Stimulated activated CD4-positive, alpha-beta T cell treated with anti-CD3 and anti-CD28 coated beads, TNF-alpha, amount 100 ng/mL, for 48 hours (primary cell): ENCODE results near the gene FMNL3.

Source experiments
- DNase-seq, 3 donors: peaks; one replicate each; pipeline ENCODE4 v3.0.0-alpha.2; 2020; ENCODE audit warnings: low read depth in 3 of 3

Gene FMNL3

DNA sequence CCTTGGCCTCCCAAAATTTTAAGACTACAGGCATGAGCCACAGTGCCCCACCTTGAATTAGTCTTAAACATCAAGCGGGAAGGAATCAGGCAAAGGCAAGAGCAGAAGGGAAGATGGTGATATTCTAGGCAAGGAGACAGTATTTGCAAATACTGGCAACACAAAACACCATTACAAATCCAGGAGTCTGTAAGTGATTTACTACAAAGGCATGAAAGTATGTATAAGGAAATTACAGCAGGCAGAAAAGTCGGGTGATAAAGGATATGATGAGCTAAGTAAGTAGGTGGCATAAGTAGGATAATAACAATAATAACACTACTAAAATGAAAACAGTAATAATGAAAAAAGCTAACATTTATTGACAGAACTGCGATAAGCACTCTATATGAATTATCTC, 28.5 kb downstream of the FMNL3 start:
- DNase-seq, result no peak

DNA sequence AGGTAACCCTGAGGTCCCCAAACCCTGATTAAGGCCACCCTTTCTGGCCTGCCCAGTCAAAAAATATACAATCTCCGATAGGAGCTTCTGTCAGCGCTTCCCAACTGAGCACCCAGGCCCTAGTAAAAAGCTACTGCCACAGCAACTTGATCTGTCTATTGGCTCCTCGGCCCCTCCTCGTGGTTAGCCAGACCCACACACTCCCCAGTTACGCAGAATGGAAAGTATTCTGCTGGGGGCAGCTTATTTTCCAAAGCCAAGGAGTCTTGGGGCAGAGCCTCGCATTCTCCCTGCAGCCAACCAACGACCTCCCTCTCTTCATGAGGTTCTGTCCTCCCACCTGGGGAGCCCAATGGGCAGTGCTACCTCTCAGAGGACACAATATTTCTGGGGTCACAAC, 32.1 kb downstream of the FMNL3 start:
- DNase-seq, result no peak

DNA sequence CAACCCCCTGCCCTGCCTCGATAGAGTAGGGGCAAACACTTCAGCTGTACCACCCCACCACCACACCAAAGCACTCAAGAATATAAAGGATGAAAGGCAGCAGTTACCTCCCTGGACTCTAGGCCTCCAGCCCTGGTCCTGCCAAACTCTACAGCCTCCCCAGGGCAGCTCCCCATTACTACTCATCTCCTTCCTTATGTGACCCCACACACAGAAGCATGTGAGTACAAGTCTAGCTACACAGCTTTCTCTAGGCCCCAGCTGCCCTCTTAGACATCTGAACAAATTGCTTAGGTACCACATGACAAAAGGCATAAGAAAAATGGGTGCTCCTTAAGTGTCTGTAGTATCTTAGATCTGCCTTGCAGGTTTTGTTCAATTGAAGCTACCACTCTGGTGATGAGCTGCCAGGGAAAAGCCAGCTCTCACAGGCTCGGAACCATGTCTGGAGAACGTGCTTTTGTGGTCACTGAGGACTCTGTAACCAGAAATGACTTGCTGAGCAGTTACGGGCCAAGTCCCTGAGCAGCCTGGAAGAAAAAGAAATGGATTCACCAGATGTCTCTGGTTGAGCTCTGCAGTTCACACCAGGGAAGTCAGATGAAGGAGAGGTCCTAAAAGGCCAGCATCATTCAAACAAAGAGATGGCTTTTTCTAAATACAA, 32.8 kb downstream of the FMNL3 start:
- no peak for DNase-seq

DNA sequence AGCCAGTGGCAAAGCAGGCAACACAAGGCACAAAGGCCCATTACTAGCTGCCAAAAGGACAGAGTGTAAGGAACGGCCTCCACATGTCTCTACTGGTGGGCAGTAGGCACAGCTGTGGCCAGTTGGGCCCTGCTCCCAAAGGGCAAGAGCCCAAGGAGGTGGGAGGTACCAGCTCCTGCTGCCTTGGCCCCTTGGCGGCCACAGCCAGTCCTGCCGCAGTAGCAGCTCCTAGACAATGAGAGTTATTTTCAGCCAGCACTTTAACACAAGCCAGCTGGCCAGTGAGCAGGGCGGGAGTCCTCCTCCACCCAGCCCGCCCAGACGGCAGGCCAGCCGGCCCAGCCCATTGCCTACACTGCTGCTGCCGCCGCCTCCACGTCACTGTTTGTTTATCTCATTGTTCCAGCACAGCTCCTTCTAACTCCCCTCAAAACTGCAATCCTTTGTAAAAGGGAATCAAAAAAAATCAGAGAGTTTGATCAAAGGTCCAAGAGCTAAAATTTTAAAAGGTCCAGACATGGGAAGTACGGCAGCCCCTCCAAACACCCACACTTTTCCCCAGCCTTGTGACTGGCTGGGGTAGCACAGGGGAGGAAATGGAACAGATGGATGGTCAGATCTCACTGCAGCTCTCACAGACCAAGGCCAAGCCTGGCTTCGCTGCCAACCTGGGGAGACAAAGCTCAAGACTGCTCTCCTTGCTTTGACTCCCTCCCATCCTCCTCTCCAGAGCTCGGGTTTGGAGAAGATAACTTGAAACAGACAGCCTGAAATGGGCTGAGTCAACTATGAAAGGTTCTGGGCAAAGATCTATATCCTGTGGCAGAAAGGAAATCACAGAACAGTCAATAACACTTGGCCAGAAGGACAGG, 33.5 kb downstream of the FMNL3 start:
- DNase-seq, result no peak

GRCh38 chr12:49672301-49673217, 34.6 kb downstream of the FMNL3 start:
- no peak for DNase-seq

DNA sequence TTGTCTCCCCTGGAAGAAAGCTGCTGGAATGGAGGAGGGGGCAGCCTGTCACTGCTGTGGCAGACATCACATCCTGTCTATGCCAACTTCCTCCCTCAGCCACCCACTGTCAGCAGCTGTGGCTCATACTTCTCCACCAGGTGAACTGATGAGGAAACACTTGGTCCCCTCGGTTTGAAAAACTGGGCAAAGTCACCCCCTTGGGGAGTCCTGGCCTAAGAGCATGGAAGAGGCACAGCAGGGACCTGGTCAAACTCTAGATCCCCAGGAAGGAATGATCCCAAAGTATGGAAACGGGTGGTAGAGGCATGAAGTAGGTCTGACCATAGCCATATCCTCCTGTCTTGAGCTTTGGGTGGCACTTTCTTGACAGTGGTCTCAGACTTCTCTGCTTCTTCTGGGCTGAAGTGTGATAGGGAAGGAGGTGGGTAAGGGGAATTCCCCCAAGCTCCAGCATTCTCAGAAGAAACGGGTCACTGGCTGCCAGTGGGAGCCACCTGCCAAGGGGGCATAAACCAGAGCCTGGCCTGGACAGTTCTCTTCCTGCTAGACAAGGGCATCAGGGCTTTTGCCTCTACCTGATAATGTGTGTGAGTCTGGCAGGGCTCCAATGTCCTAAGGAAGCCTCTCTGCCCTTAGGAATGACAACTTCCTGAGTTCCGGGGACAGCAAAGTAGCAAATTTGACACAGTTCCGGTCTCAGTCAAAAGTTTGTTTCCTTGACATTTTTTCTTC, 36.0 kb downstream of the FMNL3 start:
- peak in 1 of 3 donors; percentile 26 for DNase-seq

DNA sequence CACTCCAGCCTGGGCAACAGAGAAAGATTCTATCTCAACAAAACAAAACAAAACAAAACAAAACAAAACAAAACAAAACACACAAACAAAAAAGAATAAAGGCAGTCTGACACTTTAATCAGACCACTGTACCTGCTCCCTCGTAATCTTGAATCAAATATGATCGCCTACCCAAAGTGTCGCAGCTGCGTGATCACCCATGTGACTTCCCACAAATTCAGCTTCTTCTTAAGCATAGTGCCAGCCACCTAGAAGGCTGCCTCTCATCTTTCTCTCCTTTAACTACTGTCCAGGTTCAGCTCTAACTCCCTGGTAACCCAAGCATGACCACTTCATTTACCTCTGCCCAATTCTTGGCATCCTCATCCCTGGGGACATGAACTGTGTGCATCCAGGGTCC, 37.4 kb downstream of the FMNL3 start:
- DNase-seq, result no peak

DNA sequence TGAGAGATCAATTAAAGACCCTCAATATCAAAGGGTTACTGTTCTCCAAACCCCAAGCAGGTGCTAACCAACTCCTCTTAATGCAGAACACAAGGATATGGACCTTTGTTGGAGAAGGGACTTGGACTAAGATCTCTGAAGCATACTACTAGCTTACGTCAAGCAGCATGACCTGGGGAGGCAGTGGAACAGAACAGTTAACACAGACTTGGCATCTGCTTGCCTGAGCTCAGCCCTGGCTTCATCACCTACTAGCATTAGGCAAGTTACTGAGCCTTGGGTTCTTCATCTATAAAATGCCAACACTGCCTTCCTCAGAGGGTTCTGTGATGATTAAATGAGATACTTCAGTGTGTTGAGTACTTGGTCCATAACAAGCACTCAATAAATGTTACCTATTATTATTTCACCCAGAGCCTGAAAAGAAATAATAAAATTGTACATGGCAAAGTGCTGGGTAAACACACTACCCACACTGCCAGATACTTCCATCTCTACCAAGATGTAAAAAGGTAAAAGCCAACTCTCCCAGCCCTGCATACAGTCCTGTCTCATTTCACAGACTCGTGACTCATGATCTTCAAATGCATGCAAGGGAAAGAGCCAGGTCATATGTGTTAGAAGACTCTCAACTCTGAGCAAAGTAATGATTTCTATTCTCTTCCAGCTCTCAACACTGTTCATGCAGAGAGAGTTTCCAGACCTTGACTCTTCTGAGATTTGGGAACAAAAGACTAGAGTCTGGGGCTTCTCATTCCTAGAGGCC, 39.7 kb downstream of the FMNL3 start:
- DNase-seq, result no peak

DNA sequence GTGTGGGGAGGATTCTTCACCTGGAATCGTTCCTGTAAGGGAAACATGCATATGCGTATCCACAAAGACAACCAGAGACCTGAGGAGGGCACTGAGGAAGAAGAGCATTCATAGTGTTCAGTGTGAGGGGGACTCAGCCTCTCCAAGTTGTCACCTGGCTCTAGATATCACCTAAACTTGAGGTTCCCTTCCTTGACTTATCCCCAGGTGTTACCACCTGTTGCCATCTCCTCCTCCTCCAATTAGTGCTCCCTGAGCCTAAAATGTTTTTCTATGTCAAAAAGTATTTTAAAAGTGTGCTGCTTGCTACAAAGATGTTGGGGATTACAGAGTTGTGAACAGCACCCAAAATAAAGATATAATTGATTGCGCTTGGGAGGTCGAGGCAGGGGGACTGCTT, 41.0 kb downstream of the FMNL3 start:
- no peak for DNase-seq

GRCh38 chr12:49665384-49665783, 41.8 kb downstream of the FMNL3 start:
- no peak for DNase-seq

- DNase-seq, result no peak
These were observed 42.5 kb downstream of the FMNL3 start for GRCh38 chr12:49664591-49665239.

DNA sequence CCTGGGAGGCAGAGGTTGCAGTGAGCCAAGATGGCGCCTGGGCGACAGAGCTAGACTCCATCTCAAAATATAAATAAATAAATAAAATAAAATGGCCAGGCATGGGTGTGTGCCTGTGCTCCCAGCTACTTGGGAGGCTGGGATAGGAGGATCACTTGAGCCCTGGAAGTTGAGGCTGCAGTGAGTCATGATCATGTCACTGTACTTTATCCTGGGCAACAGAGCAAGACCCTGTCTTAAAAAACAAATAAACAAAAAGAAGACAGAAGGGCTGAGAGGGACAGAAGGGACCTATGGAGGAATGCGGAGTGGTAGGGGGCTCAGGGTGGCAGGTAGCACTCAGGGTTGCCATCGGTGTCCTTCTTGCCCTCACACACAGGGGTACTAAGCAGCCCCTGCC, 43.0 kb downstream of the FMNL3 start:
- DNase-seq, result no peak

GRCh38 chr12:49662998-49663843, 44.0 kb downstream of the FMNL3 start:
- peak; percentile 35 to 65 (median 56) for DNase-seq

DNA sequence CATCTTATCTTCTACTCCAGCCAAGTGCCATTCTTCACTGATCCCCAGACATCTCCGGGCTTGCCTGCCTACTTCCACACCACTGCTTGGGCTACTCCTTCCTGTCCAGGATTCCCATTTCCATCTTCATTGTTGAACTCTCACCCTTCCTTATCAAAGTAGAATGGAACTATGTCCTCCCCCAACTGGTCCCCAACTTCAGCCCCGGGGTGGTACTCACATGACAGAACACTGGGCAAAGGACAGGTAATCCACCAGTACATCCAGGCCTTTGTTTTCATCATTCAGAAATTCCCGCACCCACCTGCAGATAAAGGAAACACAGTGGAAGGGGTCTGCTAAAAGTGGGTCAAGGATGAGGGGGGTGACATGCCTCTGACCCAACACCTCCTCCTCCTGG, 45.5 kb downstream of the FMNL3 start:
- no peak for DNase-seq

GRCh38 chr12:49661191-49661590, 46.0 kb downstream of the FMNL3 start:
- DNase-seq, result no peak

DNA sequence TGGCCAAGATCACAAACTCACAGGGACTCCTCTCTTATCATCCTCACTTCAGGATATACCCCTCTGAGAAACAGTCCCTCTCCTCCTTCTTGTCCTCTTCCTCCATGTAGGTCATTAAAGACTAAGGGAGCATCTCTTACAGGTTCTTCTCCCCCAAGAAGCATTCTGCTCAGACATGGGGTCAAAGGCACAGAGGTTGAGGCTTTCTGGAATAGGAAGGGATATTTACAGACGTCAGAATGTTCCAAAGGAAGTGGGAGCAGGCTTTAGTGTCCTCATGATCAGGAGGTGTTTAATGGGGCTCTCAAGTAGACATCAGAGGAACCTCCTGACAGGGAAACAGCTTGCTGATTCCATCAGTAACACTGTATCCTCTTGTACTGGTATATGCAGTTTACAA, 47.5 kb downstream of the FMNL3 start:
- DNase-seq, result no peak

DNA sequence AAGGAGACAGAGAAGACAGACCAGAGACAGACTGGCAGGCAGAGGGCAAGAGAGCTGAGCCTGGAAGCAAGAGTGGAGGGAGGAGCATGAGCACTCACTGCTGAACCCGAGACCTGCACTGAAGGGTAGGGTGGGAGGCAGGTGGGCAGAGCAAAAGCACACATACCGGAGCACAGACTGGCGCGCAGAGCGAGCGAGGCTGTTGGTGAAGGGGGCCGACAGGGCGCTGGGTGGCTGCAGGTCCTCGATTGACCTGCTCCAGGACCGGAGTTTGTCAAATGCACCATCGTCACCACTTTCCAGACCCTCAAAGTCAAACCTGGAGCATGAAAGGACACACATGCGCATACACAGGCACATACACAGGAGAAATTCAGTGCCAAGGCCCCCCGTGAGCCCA, 48.9 kb downstream of the FMNL3 start:
- no peak for DNase-seq

DNA sequence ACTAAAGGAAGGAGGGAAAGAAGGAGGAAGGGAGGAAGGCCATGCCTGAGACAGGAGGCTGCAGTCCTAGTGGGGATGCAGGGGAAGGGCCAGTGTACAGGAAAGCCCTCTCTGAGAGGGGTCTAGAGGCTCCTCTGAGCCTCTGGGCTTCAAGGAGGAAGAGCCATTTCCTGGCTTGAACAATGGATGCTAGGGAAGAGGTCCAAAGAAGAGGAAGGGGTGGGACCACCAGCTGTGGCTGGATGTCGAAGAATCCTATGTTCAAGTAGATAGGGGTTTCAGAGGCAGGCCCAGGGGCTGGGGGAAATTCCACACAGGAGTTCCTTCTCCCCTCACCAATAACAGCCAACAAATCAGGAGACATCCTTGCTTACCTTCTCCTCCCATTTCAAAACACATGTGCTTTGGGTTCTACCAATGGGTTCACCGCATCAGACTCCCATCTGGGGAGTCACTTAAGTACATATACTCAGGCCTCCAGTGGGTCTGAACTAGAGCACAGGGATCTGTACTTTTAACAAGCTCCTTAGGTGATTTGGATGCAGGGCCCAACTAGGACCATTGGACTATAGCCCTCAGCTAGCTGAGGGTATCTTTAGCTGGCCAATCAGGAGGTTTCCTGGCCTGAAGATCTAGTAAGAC, 51.5 kb downstream of the FMNL3 start:
- no peak for DNase-seq

DNA sequence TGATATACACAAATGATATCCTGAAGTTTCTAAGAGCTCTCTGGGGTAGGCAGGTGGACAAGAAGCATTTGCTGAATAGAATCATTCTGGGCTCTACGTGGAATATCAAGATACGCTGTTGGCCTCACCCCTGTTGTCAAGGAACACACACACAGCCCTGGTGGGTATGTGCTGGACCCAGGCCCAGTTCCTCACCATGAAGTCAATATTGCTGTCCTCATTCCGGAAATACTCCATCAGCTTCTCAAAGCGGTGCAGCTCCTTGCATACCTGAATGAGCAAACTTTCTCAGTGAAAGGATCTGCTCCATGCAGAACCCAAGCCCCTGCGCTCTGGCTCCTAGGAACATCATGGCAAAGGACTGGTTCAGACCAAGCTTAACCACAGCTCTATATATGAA, 52.5 kb downstream of the FMNL3 start:
- DNase-seq, result no peak
